ENCODE results near the gene LAPTM5. TPM values are rescaled to one million over a fixed set of nuclear protein-coding genes. Genes with fewer than 3 reads are reported as not detected.

LAPTM5 gene
- total RNA-seq, 1 donor from 2014 or later = 477 TPM

GRCh38 chr1:30787856-30788495, 30.4 kb upstream of the LAPTM5 start:
- intact Hi-C loops (cut with micrococcal nuclease) = loop anchor here (10.0 kb wide), 1 partner anchor 1553 kb away; the partner anchor contains the start of genes MECR and PTPRU

DNA sequence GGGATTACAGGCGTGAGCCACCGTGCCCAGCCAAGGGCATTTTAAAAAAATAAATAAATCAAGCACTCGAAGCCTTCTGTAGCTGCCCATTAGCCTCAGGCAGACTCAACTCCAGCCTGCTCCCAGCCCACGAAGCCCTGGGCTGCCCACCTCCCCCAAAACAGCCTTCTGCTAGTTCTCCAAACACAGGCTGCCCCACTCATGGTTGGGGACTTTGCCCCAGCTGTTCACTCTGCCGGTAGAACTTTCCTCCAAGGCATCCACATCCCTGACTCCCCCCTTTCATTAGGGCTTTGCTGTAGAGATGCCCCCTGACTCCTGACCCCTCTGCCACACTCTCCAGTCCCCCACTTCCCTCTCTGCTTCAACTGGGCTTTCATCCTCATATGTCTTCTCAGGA, 29.7 kb upstream of the LAPTM5 start:
- intact Hi-C loops (cut with micrococcal nuclease) = loop anchor here (10.0 kb wide), 1 partner anchor 1552 kb away; the partner anchor contains the start of genes MECR and PTPRU

- intact Hi-C loops (cut with micrococcal nuclease) = loop anchor here (10.0 kb wide), 1 partner anchor 1552 kb away; the partner anchor contains the start of genes MECR and PTPRU
These were observed 28.9 kb upstream of the LAPTM5 start for GRCh38 chr1:30786264-30786991.

- intact Hi-C loops (cut with micrococcal nuclease) = loop anchor here (10.0 kb wide), 1 partner anchor 1551 kb away; the partner anchor contains the start of genes MECR and PTPRU
These were observed 28.1 kb upstream of the LAPTM5 start for GRCh38 chr1:30785714-30786113.

GRCh38 chr1:30785181-30785580, 27.6 kb upstream of the LAPTM5 start:
- intact Hi-C loops (cut with micrococcal nuclease) = loop anchor here (10.0 kb wide), 1 partner anchor 1550 kb away; the partner anchor contains the start of genes MECR and PTPRU

- intact Hi-C loops (cut with micrococcal nuclease) = loop anchor here (10.0 kb wide), 1 partner anchor 1549 kb away; the partner anchor contains the start of genes MECR and PTPRU
These were observed 25.8 kb upstream of the LAPTM5 start for GRCh38 chr1:30783256-30783915.

- intact Hi-C loops (cut with micrococcal nuclease) = loop anchor here (1.0 to 10.0 kb wide), 3 partner anchors 129 to 1548 kb away; partner anchors contain the start of genes MECR and PTPRU
These were observed 25.0 kb upstream of the LAPTM5 start for GRCh38 chr1:30782361-30783255.

DNA sequence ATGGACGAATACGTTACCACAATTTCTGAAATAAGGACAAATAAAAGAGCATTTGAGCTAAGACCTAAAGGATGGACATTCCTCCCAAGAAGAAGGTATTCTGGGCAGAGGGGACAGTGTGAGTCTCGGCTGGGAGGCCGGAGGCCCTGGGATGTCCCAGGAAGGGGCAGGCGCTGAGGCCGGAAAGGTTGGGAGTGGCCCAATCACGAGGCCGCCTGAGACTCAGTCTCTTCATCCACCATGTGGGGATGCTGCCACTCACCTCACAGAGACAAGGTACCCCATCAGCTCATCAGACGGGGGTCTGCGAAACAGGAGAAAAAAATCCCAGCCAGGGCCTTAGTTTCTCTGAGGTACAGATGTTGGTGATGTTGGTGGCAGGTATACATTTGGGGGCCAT, 24.3 kb upstream of the LAPTM5 start:
- intact Hi-C loops (cut with micrococcal nuclease) = loop anchor here (1.0 to 10.0 kb wide), 3 partner anchors 129 to 1547 kb away; partner anchors contain the start of genes MECR and PTPRU

GRCh38 chr1:30780409-30780808, 22.8 kb upstream of the LAPTM5 start:
- intact Hi-C loops (cut with micrococcal nuclease) = loop anchor here (10.0 kb wide), 1 partner anchor 1546 kb away; the partner anchor contains the start of genes MECR and PTPRU

DNA sequence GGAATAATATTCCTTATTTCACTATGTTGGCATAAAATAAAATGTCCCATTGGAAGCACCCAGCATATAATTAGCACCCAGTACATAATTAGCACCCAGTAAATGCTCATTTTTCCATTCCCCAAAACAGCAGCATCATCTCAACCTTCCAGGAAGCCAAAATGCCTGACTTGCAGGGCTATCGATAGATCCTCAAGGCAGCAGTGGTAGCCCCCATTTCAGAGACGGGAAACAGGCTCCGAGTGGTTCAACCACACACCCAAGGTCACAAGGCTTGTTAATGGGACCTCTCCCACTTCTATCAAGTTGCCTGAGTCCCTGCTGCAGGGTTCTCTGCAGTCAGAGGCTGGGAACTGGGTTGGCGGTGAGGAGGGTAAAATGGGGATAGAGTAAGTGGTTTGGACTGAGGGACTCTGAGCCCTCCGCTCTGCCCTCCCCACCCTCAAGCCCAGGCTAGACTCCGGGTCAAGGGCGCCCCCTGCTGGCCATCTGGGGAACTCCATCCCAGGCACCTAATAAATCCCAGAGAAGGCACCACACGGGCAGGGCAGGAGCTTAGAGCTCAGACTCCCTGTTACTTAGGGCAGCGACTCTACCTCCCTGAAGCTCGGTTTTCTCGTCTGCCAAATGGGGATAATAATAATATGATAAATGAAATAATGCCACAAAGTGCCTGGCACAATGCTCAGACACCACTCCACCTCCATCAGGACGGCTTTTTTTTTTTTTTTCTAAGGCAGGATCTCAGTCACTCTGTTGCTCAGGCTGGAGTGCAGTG, 21.9 kb upstream of the LAPTM5 start:
- intact Hi-C loops (cut with micrococcal nuclease) = loop anchor here (1.0 to 10.0 kb wide), 4 partner anchors 22 to 1545 kb away; partner anchors contain the start of genes LAPTM5, MECR and PTPRU

- intact Hi-C loops (cut with micrococcal nuclease) = loop anchor here (1.0 kb wide), 3 partner anchors 22 to 60 kb away; partner anchors contain the start of gene LAPTM5
These were observed 21.4 kb upstream of the LAPTM5 start for GRCh38 chr1:30778979-30779293.

GRCh38 chr1:30778154-30778978, 20.8 kb upstream of the LAPTM5 start:
- intact Hi-C loops (cut with micrococcal nuclease) = no loop called here

DNA sequence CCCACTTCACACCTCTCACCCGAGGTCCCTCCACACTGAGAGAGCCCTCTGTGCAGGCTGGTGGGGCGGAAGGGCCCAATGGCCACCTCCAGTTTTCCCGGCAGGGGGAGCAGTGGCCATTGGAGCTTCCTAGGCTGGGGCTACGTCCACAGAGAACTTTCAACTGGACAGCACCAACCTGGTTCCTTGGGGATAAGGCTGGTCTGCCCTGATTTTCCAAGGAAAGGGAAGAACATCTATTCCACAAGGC, 20.3 kb upstream of the LAPTM5 start:
- intact Hi-C loops (cut with micrococcal nuclease) = no loop called here

GRCh38 chr1:30777060-30777903, 19.7 kb upstream of the LAPTM5 start:
- intact Hi-C loops (cut with micrococcal nuclease) = no loop called here

GRCh38 chr1:30776097-30777059, 18.8 kb upstream of the LAPTM5 start:
- intact Hi-C loops (cut with micrococcal nuclease) = no loop called here

GRCh38 chr1:30775433-30775975, 17.9 kb upstream of the LAPTM5 start:
- intact Hi-C loops (cut with micrococcal nuclease) = no loop called here
